DLD1 (cell line): Measurements from ENCODE around the gene ANKH.
"Not testable (repeated sequence)": the region's sequence is repeated elsewhere in the genome, so short reads cannot be mapped to it uniquely, and the experiment has no call there.

Experiments
- in situ Hi-C: cut with HindIII; loops from 2 replicates; pipeline ENCODE4 v1.10.0; 2017; ENCODE audit warnings: low sequenced_read_pairs

Gene ANKH

DNA sequence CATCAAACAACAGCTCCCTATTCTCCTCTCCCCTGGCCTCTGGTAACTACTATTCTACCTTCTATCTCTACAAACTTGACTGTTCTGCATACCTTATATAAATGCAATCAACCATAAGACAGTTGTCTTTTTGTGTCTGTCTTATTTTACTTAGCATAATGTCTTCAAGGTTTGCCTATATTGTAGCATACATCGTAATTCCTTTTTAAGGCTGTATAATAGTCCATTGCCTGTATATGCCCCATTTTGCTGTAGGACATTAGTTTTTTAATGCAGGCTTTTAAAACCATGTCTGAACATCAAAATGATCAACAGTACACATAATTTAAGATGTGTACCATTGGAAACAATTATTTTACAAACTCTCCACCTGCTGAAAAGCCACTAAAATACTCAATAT, 12.4 kb downstream of the ANKH start:
- in situ Hi-C loops: loop anchor here (10.0 kb wide), 1 partner anchor 94 kb away; no protein-coding TSS in a partner anchor

DNA sequence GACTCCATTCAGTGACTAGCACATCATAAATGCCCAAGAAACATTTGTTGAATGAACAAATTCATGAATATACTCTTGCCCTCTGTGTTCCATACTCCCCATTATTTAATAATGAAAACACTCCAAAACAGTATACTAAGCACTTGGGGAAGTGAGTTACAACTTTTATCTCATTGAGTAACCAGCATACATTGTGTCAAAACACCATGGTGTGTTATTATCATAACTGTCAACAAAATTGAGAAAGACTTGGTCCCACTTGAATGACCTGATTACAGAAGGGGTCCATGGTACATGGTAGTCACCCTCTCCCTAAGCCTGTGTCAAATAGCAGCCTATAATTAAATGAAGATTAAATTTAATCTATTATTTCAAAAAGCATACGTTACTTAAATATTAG, 16.2 kb downstream of the ANKH start:
- in situ Hi-C loops: loop anchor here (10.0 kb wide), 1 partner anchor 91 kb away; no protein-coding TSS in a partner anchor

DNA sequence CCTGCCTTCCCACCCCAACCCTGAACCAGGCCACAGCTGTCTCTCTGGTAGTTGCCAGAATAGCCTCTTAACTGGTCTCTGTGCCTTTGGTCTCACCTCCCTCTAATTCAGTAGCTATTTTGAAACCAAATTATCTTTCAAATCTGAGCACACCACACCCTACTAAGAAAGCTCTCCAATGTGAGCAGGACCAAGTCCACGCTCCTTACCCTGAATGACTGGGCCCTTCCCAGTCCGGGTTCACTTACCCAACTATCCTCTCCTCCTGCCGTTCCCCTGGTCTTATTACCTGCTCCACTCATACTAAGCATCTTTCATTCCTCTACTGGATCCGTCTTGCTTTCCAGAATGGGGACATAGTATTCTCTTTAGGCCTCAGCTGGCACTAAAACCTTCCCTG, 16.8 kb downstream of the ANKH start:
- in situ Hi-C loops: loop anchor here (10.0 kb wide), 1 partner anchor 90 kb away; no protein-coding TSS in a partner anchor

DNA sequence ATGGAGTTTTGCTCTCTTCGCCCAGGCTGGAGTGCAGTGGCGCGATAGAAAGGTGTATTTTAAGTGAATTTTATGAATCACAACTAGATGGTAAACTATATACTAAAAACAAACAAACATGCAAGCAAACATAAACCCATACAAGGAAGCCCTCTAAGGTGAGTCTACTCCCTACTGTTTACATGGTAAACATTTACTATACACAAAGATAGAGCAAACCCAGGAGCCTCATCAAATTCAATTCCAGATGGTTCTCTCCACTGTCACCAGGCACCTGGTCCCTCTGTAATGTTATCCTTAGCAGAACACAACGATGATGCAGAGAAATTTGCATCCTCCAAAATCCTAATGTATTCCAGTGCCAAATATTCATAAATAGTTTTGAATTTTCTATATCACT, 17.9 kb downstream of the ANKH start:
- in situ Hi-C loops: loop anchor here (10.0 kb wide), 1 partner anchor 89 kb away; no protein-coding TSS in a partner anchor

DNA sequence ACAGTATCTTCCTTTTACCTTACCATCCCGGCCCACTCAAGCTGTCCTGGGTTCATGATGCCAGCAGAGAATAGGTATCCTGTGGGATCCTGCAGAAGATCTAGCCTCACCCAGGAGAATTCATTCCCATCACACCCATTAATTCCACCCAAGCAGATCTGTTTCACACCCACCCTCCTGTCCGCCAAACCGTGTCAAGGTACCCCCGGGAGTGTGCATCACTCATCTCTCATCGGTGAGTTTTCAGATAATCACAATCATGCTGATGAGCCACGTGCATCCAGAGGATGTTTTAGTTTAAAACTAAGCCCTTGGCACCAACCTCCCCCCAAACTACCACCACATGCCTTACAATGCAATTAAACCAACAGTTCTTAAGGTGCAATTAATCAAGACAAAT, 18.8 kb downstream of the ANKH start:
- in situ Hi-C loops: loop anchor here (10.0 kb wide), 1 partner anchor 88 kb away; no protein-coding TSS in a partner anchor

DNA sequence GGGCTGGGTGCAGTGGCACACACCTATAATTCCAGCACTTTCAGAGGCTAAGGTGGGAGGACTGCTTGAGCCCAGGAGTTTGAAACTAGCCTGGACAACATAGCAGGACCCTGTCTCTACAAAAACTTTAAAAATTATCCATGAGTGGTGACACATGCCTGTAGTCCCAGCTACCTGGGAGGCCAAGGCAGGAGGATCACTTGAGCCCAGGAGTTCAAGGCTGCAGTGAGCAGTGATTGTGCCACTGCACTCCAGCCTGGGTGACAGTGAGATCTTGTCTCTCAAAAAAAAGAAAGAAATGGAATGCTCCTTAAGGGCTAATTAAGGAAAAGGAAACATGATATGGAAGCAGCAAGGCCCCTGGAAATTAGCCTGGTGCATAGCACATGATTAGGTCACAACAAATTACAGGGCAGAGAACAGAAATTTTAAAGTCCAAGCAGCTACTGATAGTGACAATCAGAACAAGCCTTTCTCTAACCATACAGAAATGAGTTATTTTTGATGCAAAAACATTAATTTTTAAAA, 19.5 kb downstream of the ANKH start:
- in situ Hi-C loops: loop anchor here (10.0 kb wide), 1 partner anchor 87 kb away; no protein-coding TSS in a partner anchor

DNA sequence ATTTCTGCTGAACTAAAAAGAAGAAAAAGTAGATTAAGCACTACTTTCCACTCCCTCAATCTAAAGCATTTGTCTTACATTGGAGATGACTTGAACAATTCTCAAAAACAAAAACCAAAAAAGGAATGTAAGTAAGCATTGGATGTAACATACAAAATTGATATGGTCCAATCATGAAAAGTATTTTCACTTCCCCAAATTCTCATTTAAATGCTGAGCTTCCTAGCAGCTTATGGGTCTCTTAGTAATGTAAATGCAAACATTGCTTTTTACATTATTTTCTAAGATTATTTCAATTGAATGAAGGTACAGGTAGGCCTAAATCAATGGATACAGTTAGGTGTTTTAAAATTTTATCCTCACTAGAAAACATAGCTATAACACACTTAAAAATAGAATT, 20.0 kb downstream of the ANKH start:
- in situ Hi-C loops: loop anchor here (10.0 kb wide), 1 partner anchor 87 kb away; no protein-coding TSS in a partner anchor

DNA sequence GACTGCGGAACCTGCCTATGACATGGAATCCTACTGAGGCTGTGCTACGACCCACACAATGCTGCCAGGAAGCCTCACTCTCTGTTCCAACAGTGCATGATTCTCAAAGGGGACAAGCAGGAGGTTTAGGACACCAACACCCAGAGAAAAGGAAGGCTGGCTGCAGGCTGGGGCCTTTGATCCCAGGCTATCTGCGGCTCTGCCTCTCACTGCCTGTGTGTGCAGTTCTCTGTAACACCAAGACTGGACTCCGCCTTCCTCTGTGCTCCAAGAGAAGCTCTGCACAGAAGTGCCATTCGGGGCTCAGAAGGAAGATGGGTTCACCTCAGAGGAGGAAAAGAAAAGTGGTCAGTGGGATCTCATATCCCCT, 20.5 kb downstream of the ANKH start:
- in situ Hi-C loops: loop anchor here (10.0 kb wide), 1 partner anchor 86 kb away; no protein-coding TSS in a partner anchor

DNA sequence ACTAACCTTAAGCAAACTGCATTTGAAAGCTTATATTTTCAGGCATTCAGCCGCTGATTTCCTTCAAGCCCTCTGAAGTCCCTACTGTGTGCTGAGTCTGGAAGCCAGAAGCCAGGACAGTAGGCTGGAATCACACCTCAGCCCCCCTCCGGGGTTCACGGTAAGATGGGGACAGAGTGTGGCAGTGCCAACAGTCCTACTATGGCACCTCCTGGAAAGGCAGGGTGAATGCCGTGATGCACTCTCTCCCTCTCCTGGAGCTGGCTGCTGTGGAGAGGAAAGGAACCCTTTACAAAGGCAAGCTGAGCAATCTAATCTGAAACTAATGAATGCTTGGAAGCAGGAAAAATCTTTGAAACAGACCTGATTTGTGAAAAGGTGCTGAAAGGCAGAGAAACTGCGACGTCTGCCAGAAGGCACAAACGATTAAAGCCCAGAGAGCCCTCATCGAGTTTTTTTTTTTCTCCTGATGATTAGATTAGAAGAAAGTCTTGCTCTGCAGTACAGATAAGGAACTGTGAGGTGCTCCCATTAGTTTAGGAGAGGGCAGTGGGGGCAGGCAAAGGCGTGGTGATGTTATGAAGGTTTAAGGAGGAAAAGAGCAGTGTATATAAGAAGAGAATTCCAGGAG, 21.0 kb downstream of the ANKH start:
- in situ Hi-C loops: loop anchor here (10.0 kb wide), 1 partner anchor 86 kb away; no protein-coding TSS in a partner anchor

DNA sequence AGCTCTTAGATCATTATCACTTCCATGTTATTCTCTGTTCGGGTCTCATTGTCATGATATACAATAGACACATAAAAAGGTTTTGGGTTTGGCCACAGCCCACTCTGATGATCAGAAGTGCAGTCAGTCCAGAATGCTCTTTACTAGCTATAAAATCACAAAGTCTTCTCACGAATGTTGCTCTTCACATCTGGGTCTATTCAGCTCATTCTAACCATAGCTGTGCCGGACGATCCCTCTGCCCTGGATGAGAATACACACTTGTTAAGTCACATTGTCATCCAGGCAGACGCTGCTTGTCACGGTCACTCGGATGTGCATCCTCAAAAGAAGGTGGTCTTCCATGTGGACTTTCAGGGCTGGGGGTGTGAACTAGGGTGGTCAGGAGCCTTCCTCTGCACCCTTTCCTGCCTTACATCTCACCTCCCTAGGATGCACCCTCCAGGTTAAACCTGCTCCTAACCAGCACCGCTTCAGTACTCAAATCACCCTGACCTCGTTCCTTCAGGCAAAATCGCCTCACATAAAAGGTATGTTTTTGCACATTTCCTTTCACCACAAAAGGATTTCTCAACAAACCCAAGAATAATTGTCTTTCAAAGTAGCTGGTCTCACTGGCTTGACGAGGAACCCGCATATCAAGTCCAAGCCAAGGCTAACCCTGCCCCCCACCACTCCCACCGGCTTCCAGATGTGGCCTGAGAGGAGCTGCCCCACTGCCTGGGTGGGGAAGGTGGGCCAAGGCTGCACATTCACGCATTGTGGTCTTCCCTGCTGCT, 21.9 kb downstream of the ANKH start:
- in situ Hi-C loops: loop anchor here (10.0 kb wide), 1 partner anchor 85 kb away; no protein-coding TSS in a partner anchor

DNA sequence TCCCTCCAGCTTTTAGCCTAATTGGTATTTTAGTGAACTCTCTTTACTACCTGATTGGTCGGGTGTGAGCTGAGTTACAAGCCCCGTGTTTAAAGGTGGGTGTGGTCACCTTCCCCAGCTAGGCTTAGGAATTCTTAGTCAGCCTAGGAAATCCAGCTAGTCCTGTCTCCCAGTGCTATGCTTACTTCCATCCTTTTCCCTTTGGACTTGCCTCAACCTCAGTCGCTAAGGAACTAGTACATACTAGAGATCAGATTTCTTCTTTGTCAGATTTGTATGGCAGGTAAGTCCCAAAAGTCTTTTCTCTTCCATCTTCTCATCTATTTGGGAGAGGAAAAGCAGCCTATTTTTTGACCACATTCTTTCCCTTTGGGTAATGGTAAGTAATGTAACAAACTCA, 22.6 kb downstream of the ANKH start:
- in situ Hi-C loops: not testable (repeated sequence)

DNA sequence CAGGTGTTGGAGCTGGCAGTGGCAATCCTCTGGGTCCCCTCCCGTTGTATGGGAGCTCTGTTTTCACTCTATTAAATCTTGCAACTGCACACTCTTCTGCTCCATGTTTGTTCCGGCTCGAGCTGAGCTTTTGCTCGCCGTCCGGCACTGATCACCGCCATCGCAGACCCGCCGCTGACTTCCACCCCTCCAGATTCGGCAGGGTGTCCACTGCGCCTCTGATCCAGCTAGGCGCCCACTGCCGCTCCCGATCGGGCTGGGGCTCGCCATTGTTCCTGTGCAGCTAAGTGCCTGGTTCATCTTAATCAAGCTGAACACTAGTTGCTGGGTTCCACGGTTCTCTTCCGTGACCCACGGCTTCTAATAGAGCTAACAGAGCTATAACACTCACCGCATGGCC, 23.2 kb downstream of the ANKH start:
- in situ Hi-C loops: no loop called here

DNA sequence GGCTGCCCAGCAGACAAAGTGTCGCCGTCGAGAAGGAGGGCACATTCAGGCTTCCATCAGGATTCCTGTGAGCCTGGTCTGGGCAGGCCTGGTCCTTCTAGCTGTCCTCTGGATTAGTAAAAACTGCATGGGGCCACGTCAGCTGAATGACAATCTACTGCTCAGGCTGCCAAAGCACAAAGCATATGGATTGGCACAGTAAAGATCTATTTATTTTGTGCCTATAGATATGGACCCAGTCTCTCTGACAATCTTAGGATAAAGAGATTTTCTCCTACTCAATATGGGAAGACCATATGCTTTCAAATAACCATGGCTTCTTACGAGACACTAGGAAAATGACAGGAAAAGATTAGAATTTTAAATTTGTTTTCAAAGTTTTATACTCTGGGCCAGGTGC, 24.1 kb downstream of the ANKH start:
- in situ Hi-C loops: no loop called here

DNA sequence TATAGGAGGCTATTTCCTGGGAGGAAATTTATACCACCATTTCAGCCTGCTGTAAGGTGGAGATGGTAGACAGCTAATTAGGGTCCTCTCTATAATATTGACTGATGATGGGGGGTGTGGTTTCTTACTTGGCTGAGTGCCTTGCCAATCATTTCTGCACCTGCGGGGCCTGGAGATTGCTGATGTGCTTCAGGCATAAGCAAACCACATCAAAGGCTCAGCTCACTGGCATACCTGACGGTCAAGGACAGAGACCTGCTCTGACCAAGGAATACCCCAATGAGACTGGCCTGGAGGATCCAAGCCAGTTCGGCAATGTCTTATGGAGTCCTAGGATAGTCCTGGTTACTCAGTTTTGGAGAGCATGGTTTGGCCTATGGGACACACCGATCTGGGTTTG, 29.5 kb downstream of the ANKH start:
- in situ Hi-C loops: no loop called here

DNA sequence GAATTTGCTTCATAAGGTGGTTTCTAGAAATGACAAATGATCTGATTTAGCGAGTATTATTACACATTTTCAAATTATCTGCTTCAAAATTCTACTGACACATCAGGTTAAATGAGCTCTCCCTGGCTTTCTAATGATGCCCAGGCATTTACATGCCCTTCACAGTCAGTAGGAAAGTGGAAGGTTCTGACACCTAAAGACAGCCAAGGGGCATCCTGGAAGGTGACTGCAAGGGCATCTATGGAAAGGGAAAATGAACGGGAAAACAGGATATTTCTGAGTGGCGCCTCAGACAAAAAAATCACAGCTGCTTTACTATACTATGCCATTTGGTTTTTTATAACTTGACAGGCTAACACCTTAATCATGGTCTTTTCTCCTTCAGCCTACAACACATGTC, 31.0 kb downstream of the ANKH start:
- in situ Hi-C loops: no loop called here

DNA sequence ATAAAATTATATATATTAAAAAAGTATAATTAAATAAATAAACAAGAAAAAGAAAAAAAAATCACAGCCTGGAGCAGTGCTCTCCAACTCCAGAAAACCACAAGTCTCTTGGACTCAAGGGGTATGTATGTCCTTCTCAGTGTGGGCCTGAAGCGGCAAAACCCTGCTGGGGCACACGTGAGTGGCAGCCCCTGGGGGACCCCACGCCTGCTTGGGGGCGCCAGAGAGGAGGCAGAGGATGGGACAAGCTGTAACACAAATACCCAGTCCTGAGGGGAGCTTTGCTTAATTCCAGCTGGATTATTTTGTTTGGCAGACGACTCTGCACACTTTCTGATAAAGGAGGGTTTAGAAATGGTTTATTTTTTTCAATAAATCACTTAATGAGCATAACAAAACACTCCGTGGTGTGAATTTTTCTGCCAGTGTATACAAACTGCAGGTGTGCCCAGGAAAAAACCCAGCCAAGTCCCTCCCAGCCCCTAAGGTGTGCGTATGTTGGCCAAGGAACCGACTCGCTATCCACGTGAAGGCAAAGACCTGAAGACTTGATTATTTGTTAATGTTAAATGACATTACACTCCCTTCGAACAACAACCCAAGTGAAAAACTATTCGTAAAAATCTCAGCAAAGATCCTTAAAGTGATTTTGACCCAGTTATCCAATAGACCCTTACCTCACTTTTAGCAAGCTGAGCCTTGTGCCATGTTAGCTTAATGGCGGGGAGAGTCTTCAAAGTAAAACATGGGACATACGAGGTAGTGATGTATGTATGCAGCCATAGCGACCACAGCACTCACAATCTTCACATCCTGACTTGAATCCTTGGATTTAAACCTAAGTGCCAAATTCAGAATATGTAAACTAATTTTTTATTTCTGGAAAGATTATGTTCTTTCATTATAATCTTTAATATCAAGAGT, 32.9 kb downstream of the ANKH start:
- in situ Hi-C loops: no loop called here

DNA sequence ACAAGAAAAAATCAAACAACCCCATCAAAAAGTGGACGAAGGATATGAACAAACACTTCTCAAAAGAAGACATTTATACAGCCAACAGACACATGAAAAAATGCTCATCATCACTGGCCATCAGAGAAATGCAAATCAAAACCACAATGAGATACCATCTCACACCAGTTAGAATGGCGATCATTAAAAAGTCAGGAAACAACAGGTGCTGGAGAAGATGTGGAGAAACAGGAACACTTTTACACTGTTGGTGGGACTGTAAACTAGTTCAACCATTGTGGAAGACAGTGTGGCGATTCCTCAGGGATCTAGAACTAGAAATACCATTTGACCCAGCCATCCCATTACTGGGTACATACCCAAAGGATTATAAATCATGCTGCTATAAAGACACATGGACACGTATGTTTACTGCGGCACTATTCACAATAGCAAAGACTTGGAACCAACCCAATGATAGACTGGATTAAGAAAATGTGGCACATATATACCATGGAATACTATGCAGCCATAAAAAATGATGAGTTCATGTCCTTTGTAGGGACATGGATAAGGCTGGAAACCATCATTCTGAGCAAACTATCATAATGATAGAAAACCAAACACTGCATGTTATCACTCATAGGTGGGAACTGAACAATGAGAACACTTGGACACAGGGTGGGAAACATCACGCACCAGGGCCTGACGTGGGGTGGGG, 34.0 kb downstream of the ANKH start:
- in situ Hi-C loops: not testable (repeated sequence)

DNA sequence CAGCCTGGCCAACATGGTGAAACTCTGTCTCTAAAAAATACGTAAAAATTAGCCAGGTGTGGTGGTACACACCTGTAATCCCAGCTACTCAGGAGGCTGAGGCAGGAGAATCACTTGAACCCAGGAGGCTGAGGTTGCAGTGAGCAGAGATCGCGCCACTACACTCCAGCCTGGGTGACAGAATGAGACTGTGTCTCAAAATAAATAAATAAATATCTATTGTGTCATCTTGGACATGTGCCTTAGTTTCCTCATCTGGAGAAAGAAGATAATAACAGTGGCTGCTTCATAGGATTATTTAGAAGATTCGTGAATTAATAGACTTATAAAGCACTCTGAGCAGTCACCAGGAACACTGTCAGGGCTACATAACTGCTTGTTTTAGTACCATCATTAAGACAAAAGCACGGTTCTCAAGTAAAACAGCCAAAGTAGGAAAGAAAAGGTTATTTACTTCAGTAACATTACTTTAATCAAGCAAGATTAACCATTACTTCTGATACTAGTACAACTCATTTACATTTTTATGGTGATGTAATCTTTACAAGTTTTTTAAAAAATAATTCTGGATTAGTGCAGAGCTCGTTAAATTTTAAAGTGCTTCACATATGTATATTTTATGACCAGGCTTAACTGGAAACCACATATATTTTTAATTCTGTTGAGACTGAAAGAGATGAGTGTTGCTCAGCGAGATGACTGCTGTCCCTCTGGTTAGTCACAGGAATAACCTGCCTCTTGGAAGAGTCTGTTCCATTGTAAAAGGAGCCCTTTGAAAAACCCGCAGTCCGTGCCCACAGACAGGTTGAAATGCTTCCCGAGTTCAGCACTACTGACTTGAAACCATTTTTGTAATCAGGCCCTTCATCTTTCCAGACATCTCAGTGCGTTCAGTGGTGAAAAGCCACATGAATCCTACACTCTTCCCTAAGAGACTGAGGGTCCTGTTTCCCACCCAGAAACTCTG, 36.7 kb downstream of the ANKH start:
- in situ Hi-C loops: no loop called here

DNA sequence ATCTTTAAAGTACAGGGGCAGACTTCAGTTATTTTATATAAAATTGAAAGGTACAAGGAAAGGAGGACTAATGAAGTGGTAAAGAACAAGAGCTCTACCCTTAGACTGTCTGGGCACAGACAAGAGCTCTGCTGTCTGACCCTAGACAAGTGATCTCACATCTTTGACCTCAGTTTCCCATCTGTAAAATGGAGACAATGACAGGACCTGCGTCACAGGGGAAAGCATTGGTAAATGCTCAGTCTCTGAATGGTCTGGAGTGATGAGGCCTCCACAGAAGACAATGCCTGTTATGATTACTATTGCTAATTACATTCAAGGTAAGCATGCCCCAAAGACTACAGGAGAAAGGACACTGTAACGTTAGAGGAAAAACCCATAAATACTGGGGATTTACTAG, 37.5 kb downstream of the ANKH start:
- in situ Hi-C loops: no loop called here
